ENCODE data around the gene ANKS4B. TPM values are rescaled to one million over a fixed set of nuclear protein-coding genes. Genes with fewer than 3 reads are reported as not detected.

The ANKS4B gene
- total RNA-seq, 1 experiment from 2014 or later, result not detected

DNA sequence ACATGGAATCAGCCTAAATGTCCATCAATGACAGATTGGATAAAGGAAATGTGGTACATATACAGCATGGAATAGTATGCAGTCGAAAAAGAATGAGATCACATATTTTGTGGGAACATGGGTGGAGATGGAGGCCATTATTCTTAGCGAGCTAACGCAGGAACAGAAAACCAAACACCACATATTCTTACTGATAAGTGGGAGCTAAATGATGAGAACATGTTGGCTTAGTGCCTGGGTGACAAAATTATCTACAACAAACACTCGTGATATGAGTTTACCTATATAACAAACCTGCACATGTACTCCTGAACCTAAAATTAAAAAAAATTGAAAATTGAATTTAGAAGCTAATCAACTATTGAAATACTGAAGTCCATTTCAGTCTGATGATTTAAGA is 6.1 kb downstream of the ANKS4B start:
- in situ Hi-C loops (cut with HindIII; ENCODE audit: low pct_unique_long_range_greater_than_20kb, low sequenced_read_pairs) (no loop called here), intact Hi-C loops (cut with micrococcal nuclease; ENCODE audit: unreplicated experiment) (no loop called here)
- no peak for TF ChIP-seq TCF7L2 (IDR thresholded peaks at IDR 0.05; ENCODE audit: low read depth, low read length)
- TF ChIP-seq POLR2AphosphoS5 (IDR thresholded peaks at IDR 0.05; ENCODE audit: low read depth, low read length), result no peak
- TF ChIP-seq, protein P1, sequence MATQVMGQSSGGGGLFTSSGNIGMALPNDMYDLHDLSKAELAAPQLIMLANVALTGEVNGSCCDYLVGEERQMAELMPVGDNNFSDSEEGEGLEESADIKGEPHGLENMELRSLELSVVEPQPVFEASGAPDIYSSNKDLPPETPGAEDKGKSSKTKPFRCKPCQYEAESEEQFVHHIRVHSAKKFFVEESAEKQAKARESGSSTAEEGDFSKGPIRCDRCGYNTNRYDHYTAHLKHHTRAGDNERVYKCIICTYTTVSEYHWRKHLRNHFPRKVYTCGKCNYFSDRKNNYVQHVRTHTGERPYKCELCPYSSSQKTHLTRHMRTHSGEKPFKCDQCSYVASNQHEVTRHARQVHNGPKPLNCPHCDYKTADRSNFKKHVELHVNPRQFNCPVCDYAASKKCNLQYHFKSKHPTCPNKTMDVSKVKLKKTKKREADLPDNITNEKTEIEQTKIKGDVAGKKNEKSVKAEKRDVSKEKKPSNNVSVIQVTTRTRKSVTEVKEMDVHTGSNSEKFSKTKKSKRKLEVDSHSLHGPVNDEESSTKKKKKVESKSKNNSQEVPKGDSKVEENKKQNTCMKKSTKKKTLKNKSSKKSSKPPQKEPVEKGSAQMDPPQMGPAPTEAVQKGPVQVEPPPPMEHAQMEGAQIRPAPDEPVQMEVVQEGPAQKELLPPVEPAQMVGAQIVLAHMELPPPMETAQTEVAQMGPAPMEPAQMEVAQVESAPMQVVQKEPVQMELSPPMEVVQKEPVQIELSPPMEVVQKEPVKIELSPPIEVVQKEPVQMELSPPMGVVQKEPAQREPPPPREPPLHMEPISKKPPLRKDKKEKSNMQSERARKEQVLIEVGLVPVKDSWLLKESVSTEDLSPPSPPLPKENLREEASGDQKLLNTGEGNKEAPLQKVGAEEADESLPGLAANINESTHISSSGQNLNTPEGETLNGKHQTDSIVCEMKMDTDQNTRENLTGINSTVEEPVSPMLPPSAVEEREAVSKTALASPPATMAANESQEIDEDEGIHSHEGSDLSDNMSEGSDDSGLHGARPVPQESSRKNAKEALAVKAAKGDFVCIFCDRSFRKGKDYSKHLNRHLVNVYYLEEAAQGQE (IDR thresholded peaks at IDR 0.05; ENCODE audit: insufficient read depth in 1 of 2, low read depth in 2 of 2, low read length in 1 of 2), result no peak
- TF ChIP-seq, protein P2, sequence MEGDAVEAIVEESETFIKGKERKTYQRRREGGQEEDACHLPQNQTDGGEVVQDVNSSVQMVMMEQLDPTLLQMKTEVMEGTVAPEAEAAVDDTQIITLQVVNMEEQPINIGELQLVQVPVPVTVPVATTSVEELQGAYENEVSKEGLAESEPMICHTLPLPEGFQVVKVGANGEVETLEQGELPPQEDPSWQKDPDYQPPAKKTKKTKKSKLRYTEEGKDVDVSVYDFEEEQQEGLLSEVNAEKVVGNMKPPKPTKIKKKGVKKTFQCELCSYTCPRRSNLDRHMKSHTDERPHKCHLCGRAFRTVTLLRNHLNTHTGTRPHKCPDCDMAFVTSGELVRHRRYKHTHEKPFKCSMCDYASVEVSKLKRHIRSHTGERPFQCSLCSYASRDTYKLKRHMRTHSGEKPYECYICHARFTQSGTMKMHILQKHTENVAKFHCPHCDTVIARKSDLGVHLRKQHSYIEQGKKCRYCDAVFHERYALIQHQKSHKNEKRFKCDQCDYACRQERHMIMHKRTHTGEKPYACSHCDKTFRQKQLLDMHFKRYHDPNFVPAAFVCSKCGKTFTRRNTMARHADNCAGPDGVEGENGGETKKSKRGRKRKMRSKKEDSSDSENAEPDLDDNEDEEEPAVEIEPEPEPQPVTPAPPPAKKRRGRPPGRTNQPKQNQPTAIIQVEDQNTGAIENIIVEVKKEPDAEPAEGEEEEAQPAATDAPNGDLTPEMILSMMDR (IDR thresholded peaks at IDR 0.05), result no peak
- TF ChIP-seq SIN3A (IDR thresholded peaks at IDR 0.05; ENCODE audit: borderline replicate concordance, insufficient read depth, low read depth, low read length), result no peak
- Histone ChIP-seq H3K9me3 (ENCODE audit: control insufficient read depth, insufficient read depth, low read depth, low read length) (no peaks in the 10 kb centered on the region), H3K27ac (ENCODE audit: low read length) (no peak overlapping the region), H3K4me1 (ENCODE audit: control insufficient read depth, insufficient read depth, low read length) (no peaks in the 10 kb centered on the region), H3K27me3 (ENCODE audit: control insufficient read depth, insufficient read depth, low read length) (0 out of 2 replicates have a peak, but pooled peaks cover 5% of the 10 kb centered on the region), H3K4me3 (ENCODE audit: low read depth in 2 of 2, low read length in 2 of 2) (no peak overlapping the region), H3K36me3 (ENCODE audit: control insufficient read depth, insufficient read depth, low read length) (no peaks in the 10 kb centered on the region)
- POLR2A ChIA-PET, result no interaction called here
- DNase-seq (ENCODE audit: low read depth, low spot score), result no peak
- ATAC-seq, result no peak
- CTCF ChIA-PET, result no interaction called here
- no TSS peak for BruUV-seq (replicated peaks)

DNA sequence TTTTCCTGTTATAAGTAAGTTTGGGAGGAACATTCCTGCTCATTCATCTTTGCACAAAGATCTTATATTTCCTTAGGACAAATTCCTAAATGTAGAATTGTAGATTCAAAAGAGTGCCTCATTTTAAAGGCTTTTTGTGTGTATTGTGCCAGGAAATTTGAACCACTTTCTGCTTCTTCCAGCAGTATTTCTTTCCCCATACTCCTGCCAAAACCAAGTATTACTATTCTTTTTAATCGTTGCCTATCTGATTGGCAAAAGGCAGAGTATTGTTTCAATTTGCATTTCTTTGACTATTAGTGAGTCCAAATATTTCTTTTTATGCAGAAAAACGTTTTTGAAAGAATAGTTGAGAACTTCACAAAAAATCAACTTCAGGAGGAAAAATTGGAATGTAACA is 9.3 kb downstream of the ANKS4B start:
- POLR2A ChIA-PET, result interaction anchor here (0.6 kb wide), 1 partner anchor 9 kb away, joined by 3 read pairs; no protein-coding TSS in a partner anchor

More for the DNA sequence above, 9.3 kb downstream of the ANKS4B start:
- CTCF ChIA-PET, result no interaction called here
- Histone ChIP-seq H3K27ac (ENCODE audit: low read length) (no peak overlapping the region), H3K9me3 (ENCODE audit: control insufficient read depth, insufficient read depth, low read depth, low read length) (no peaks in the 10 kb centered on the region), H3K4me3 (ENCODE audit: low read depth in 2 of 2, low read length in 2 of 2) (no peak overlapping the region), H3K27me3 (ENCODE audit: control insufficient read depth, insufficient read depth, low read length) (peaks cover 11% of the 10 kb centered on the region; the same call in 1 of the 2 replicates), H3K36me3 (ENCODE audit: control insufficient read depth, insufficient read depth, low read length) (no peaks in the 10 kb centered on the region), H3K4me1 (ENCODE audit: control insufficient read depth, insufficient read depth, low read length) (no peaks in the 10 kb centered on the region)
- BruUV-seq (replicated peaks), result no TSS peak
- in situ Hi-C loops (cut with HindIII; ENCODE audit: low pct_unique_long_range_greater_than_20kb, low sequenced_read_pairs) (no loop called here), intact Hi-C loops (cut with micrococcal nuclease; ENCODE audit: unreplicated experiment) (no loop called here)
- DNase-seq (ENCODE audit: low read depth, low spot score), result no peak
- ATAC-seq, result no peak
- TF ChIP-seq, protein P1 (IDR thresholded peaks at IDR 0.05; ENCODE audit: insufficient read depth in 1 of 2, low read depth in 2 of 2, low read length in 1 of 2), result no peak
- TF ChIP-seq TCF7L2 (IDR thresholded peaks at IDR 0.05; ENCODE audit: low read depth, low read length) (no peak), POLR2AphosphoS5 (IDR thresholded peaks at IDR 0.05; ENCODE audit: low read depth, low read length) (no peak), SIN3A (IDR thresholded peaks at IDR 0.05; ENCODE audit: borderline replicate concordance, insufficient read depth, low read depth, low read length) (no peak)
- TF ChIP-seq, protein P2 (IDR thresholded peaks at IDR 0.05), result no peak
